Testis (tissue), 5 donors: Measurements from ENCODE around the gene PSMB4. TPM values are rescaled to one million over a fixed set of nuclear protein-coding genes. Genes with fewer than 3 reads are reported as not detected.
"Not testable (repeated sequence)": the region's sequence is repeated elsewhere in the genome, so short reads cannot be mapped to it uniquely, and the experiment has no call there.

Experiments used
- DNase-seq: peaks from one replicate; pipeline ENCODE4 v3.0.0-alpha.2; 2019
- H3K27ac ChIP-seq, 2 donors: fragments of 200-600 bp; sonication (generic); one replicate each; pipeline ENCODE4 v1.5.1; 2019
- H3K27me3 ChIP-seq: fragments of 200-600 bp; sonication (generic); one replicate; pipeline ENCODE4 v1.5.1; 2019
- H3K36me3 ChIP-seq: fragments of 200-600 bp; sonication (generic); one replicate; pipeline ENCODE4 v1.5.1; 2017; ENCODE audit warnings: low read depth; ENCODE audit errors: missing control alignments
- H3K4me1 ChIP-seq: fragments of 200-600 bp; sonication (generic); one replicate; pipeline ENCODE4 v1.5.1; 2019
- H3K4me3 ChIP-seq, 2 donors: fragments of 200-600 bp; sonication (generic); one replicate each; pipeline ENCODE4 v1.5.1; 2017 to 2019
- H3K9me3 ChIP-seq: fragments of 200-600 bp; sonication (generic); one replicate; pipeline ENCODE4 v1.5.1; 2017
- CTCF ChIP-seq, 3 experiments: fragments of 450-650 bp in 2 of 3; fragments of 200-600 bp in 1 of 3; sonication (generic) in 1 of 3; IDR thresholded peaks; one replicate each; pipeline ENCODE4 v1.5.1; 2016 to 2019; ENCODE audit warnings: antibody characterized with exemption in 3 of 3, mild to moderate bottlenecking in 2 of 3, moderate library complexity in 1 of 3
- POLR2A ChIP-seq: fragments of 450-650 bp; IDR thresholded peaks from one replicate; pipeline ENCODE4 v1.6.1; 2017; ENCODE audit warnings: antibody characterized with exemption, mild to moderate bottlenecking, moderate library complexity
- WGBS, 2 donors: methylation state at CpG; one replicate each; pipeline ENCODE4 v1.1.5; 2018; 5-methylcytosine and 5-hydroxymethylcytosine counted together
- intact Hi-C: fragments of 100-400 bp; cut with DNase I; formaldehyde crosslinking; loops from one replicate; pipeline ENCODE4 v1.15.1; 2023; ENCODE audit warnings: low total_unique reads
- long read RNA-seq, 2 donors: transcript quantifications; one replicate each; lab custom pipeline, GENCODE V29; 2026
- polyA plus RNA-seq: library from polyadenylated mRNA; stranded (reverse); fragments of 350-450 nt; fragmentation: Illumina TruSeq; extraction: RNeasy Lipid Tissue Mini Kit (QIAGEN cat#74804); gene quantifications from one replicate; pipeline ENCODE4 v1.2.3, GENCODE V29; 2014; ENCODE audit warnings: low read depth, low replicate concordance; ENCODE audit not compliant: insufficient read depth
- total RNA-seq, 2 donors: library from RNA; depleted of rRNA; stranded (reverse); fragments of >200 nt; gene quantifications; one replicate each; pipeline ENCODE4 v1.2.3, GENCODE V29; 2016

Gene PSMB4
- total RNA-seq (100 to 1,000 TPM; 155 to 186 TPM), polyA plus RNA-seq (179 TPM)
- long read RNA-seq, donor 1, transcript PSMB4-206 (3 exons, 986 nt) = minor isoform, 12 of 442 reads
- long read RNA-seq, donor 1, transcript PSMB4-201 (7 exons, 964 nt) = major isoform, 160 of 442 reads
- long read RNA-seq, donor 1, transcript PSMB4-202 (3 exons, 665 nt) = minor isoform, 17 of 442 reads
- long read RNA-seq, donor 1, transcript PSMB4-204 (2 exons, 2,067 nt) = minor isoform, 36 of 442 reads
- long read RNA-seq, donor 1, partial matches to known transcripts = 207 of 442 reads
- long read RNA-seq, donor 1, other reads (novel, unspliced or antisense) = 5 of 442 reads
- long read RNA-seq, donor 2, transcript PSMB4-204 (2 exons, 2,067 nt) = minor isoform, 9 of 220 reads
- long read RNA-seq, donor 2, transcript PSMB4-206 (3 exons, 986 nt) = minor isoform, 5 of 220 reads
- long read RNA-seq, donor 2, transcript PSMB4-202 (3 exons, 665 nt) = minor isoform, 11 of 220 reads
- long read RNA-seq, donor 2, transcript PSMB4-201 (7 exons, 964 nt) = major isoform, 95 of 220 reads
- long read RNA-seq, donor 2, partial matches to known transcripts = 100 of 220 reads
- long read RNA-seq, donor 2, other reads (novel, unspliced or antisense) = 0 of 220 reads

GRCh38 chr1:151399324-151400171 lies at the start of gene PSMB4:
Gene PSMB4 (plus strand): TSS chr1:151399573. CDS start chr1:151399588, 15 bp downstream.
- Histone ChIP-seq H3K27ac (peak within 1 kb of the TSS; percentile 63 to 88), H3K36me3 (no peaks in the 10 kb centered on the region), H3K4me1 (peaks cover 6% of the 10 kb centered on the region), H3K4me3 (peak within 1 kb of the TSS; percentile 78 to 79), H3K27me3 (no peaks in the 10 kb centered on the region), H3K9me3 (no peaks in the 10 kb centered on the region)
- peak; percentile 94 for DNase-seq
- intact Hi-C loops = no loop called here
- 0% methylated on average over 55 to 63 of the region's 63 CpGs for WGBS, 2 donors
- TF ChIP-seq POLR2A = no peak
- TF ChIP-seq CTCF (IDR thresholded peaks at IDR 0.05) = peak in 2 of 3 experiments; percentile 17 to 29

- peaks cover 15% of the 10 kb centered on the region for H3K4me1 ChIP-seq
- H3K9me3 ChIP-seq, H3K27me3 ChIP-seq, H3K4me3 ChIP-seq, H3K36me3 ChIP-seq, DNase-seq, H3K27ac ChIP-seq, intact Hi-C loops: not testable (repeated sequence)
- 92 to 94% methylated on average over 9 of the region's 9 CpGs for WGBS, 2 donors
Observed at GRCh38 chr1:151350323-151350722, 49.0 kb upstream of the PSMB4 start.

GRCh38 chr1:151352021-151352718 lies 47.2 kb upstream of the PSMB4 start:
- Histone ChIP-seq H3K27me3 (no peaks in the 10 kb centered on the region), H3K4me1 (peaks cover 5% of the 10 kb centered on the region), H3K4me3 (no peak overlapping the region), H3K27ac (no peak overlapping the region), H3K36me3 (no peaks in the 10 kb centered on the region), H3K9me3 (no peaks in the 10 kb centered on the region)
- 83 to 91% methylated on average over 6 of the region's 6 CpGs for WGBS, 2 donors
- no peak for TF ChIP-seq POLR2A
- TF ChIP-seq CTCF (IDR thresholded peaks at IDR 0.05) = no peak
- no peak for DNase-seq
- intact Hi-C loops = no loop called here

GRCh38 chr1:151356696-151357095 lies 42.7 kb upstream of the PSMB4 start:
- intact Hi-C loops = no loop called here
- no peak overlapping the region for H3K27ac ChIP-seq
- H3K4me3 ChIP-seq = no peak overlapping the region
- H3K9me3 ChIP-seq = no peaks in the 10 kb centered on the region
- no peak for TF ChIP-seq CTCF (IDR thresholded peaks at IDR 0.05)
- TF ChIP-seq POLR2A = no peak
- no peaks in the 10 kb centered on the region for H3K36me3 ChIP-seq
- no peaks in the 10 kb centered on the region for H3K4me1 ChIP-seq
- H3K27me3 ChIP-seq = no peaks in the 10 kb centered on the region
- DNase-seq = no peak
- WGBS, 2 donors = 55 to 64% methylated on average over 2 of the region's 2 CpGs
